A673 (cell line): ENCODE data around the gene SNX33. TPM values are rescaled to one million over a fixed set of nuclear protein-coding genes. Genes with fewer than 3 reads are reported as not detected.
"Not testable (repeated sequence)": the region's sequence is repeated elsewhere in the genome, so short reads cannot be mapped to it uniquely, and the experiment has no call there.

Experiments
- BruUV-seq: library from RNA; stranded (reverse); fragments of 400-500 nt; replicated peaks from 2 replicates; lab custom pipeline; 2021; lab: Mats Ljungman, UMichigan
- CTCF ChIA-PET: fragments of 300-600 bp; sonication (Branson Sonifier 250); formaldehyde crosslinking; loops from one replicate; lab custom pipeline; 2022; ENCODE audit warnings: antibody characterized with exemption; lab: Charles Lee
- POLR2A ChIA-PET: fragments of 300-600 bp; sonication (Branson Sonifier 250); formaldehyde crosslinking; loops from one replicate; lab custom pipeline; 2022; ENCODE audit warnings: antibody characterized with exemption; ENCODE audit not compliant: low non-redundant PET; lab: Charles Lee
- DNase-seq: peaks from one replicate; pipeline ENCODE4 v3.0.0-alpha.2; 2015; ENCODE audit warnings: low spot score
- H3K27ac ChIP-seq: fragments of 200-600 bp; sonication (generic); 2 replicates; pipeline ENCODE4 v1.5.1; 2016; ENCODE audit warnings: mixed run types, low read depth, mild to moderate bottlenecking, mixed read lengths, antibody characterized with exemption, low read length; ENCODE audit not compliant: poor library complexity, severe bottlenecking
- H3K27me3 ChIP-seq: fragments of 200-600 bp; sonication (generic); replicated peaks from 2 replicates; pipeline ENCODE4 v1.6.1; 2017; ENCODE audit warnings: mixed run types, low read depth, mild to moderate bottlenecking, mixed read lengths, antibody characterized with exemption, low read length; ENCODE audit not compliant: insufficient read depth, poor library complexity
- H3K36me3 ChIP-seq: fragments of 200-600 bp; sonication (generic); 2 replicates; pipeline ENCODE4 v1.6.1; 2016; ENCODE audit warnings: mixed run types, mild to moderate bottlenecking, mixed read lengths, antibody characterized with exemption, low read length; ENCODE audit not compliant: insufficient read depth, poor library complexity, severe bottlenecking
- H3K4me1 ChIP-seq: fragments of 200-600 bp; sonication (generic); 2 replicates; pipeline ENCODE4 v1.6.1; 2017; ENCODE audit warnings: mixed run types, mild to moderate bottlenecking, mixed read lengths, antibody characterized with exemption, low read length; ENCODE audit not compliant: insufficient read depth, poor library complexity, severe bottlenecking
- H3K4me3 ChIP-seq: fragments of 200-600 bp; sonication (generic); 2 replicates; pipeline ENCODE4 v1.5.1; 2016; ENCODE audit warnings: low read depth, mixed run types, mild to moderate bottlenecking, mixed read lengths, low read length; ENCODE audit not compliant: poor library complexity, severe bottlenecking
- H3K9me3 ChIP-seq: fragments of 200-600 bp; sonication (generic); 2 replicates; pipeline ENCODE4 v1.6.1; 2016; ENCODE audit warnings: mixed run types, low read depth, mild to moderate bottlenecking, mixed read lengths, antibody characterized with exemption, low read length; ENCODE audit not compliant: poor library complexity, severe bottlenecking
- EZH2 ChIP-seq: fragments of 200-600 bp; sonication (generic); IDR thresholded peaks from 2 replicates; pipeline ENCODE4 v1.6.1; 2017; ENCODE audit warnings: borderline replicate concordance, low read depth, mild to moderate bottlenecking, mixed read lengths, antibody characterized with exemption, low read length; ENCODE audit not compliant: poor library complexity, severe bottlenecking
- intact Hi-C: fragments of 100-400 bp; cut with micrococcal nuclease; formaldehyde crosslinking; loops from one replicate; pipeline ENCODE4 v1.10.0; 2022; ENCODE audit not compliant: unreplicated experiment
- total RNA-seq: library from RNA; stranded (reverse); gene quantifications from 2 replicates; pipeline ENCODE4 v1.2.3, GENCODE V29; 2021
- TF ChIP-seq, protein P1 (sequence below): fragments of 300-800, 200-600 bp; sonication (generic); conservative IDR thresholded peaks from 2 replicates; pipeline ENCODE4 v1.5.1; 2017; ENCODE audit warnings: low read depth, mild to moderate bottlenecking, antibody characterized with exemption, low read length, moderate library complexity, mixed read lengths

SNX33 gene
- total RNA-seq, 1 experiment from 2014 or later: 3.4 TPM

DNA sequence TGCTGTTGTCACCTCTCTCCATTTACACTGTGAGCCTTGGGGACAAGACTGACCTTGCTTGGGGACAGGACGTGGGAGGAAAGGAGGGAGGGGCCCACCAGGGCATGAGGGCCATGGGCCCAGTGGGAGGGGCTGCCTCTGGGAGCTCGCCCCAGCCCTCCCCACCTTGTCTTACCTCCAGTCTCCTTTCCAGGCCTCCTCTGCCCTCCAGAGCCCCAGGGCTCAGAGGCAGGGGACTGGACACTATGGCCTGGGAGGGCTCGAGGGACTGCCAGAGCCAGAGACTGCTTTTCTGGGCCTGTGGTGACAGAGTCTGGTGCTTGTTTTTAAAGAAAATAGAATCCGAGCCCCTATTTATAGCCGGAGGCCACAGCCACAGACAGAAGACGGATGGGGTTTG lies 54.7 kb downstream of the SNX33 start:
- no peaks in the 10 kb centered on the region for H3K36me3 ChIP-seq
- intact Hi-C loops: no loop called here
- TF ChIP-seq, protein P1, sequence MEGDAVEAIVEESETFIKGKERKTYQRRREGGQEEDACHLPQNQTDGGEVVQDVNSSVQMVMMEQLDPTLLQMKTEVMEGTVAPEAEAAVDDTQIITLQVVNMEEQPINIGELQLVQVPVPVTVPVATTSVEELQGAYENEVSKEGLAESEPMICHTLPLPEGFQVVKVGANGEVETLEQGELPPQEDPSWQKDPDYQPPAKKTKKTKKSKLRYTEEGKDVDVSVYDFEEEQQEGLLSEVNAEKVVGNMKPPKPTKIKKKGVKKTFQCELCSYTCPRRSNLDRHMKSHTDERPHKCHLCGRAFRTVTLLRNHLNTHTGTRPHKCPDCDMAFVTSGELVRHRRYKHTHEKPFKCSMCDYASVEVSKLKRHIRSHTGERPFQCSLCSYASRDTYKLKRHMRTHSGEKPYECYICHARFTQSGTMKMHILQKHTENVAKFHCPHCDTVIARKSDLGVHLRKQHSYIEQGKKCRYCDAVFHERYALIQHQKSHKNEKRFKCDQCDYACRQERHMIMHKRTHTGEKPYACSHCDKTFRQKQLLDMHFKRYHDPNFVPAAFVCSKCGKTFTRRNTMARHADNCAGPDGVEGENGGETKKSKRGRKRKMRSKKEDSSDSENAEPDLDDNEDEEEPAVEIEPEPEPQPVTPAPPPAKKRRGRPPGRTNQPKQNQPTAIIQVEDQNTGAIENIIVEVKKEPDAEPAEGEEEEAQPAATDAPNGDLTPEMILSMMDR: no peak
- TF ChIP-seq EZH2: no peak
- BruUV-seq: no TSS peak
- H3K27ac ChIP-seq: no peak overlapping the region
- DNase-seq: no peak
- POLR2A ChIA-PET: no interaction called here
- no peaks in the 10 kb centered on the region for H3K27me3 ChIP-seq
- no peak overlapping the region for H3K4me3 ChIP-seq
- H3K9me3 ChIP-seq: no peaks in the 10 kb centered on the region
- H3K4me1 ChIP-seq: no peaks in the 10 kb centered on the region
- CTCF ChIA-PET: no interaction called here

DNA sequence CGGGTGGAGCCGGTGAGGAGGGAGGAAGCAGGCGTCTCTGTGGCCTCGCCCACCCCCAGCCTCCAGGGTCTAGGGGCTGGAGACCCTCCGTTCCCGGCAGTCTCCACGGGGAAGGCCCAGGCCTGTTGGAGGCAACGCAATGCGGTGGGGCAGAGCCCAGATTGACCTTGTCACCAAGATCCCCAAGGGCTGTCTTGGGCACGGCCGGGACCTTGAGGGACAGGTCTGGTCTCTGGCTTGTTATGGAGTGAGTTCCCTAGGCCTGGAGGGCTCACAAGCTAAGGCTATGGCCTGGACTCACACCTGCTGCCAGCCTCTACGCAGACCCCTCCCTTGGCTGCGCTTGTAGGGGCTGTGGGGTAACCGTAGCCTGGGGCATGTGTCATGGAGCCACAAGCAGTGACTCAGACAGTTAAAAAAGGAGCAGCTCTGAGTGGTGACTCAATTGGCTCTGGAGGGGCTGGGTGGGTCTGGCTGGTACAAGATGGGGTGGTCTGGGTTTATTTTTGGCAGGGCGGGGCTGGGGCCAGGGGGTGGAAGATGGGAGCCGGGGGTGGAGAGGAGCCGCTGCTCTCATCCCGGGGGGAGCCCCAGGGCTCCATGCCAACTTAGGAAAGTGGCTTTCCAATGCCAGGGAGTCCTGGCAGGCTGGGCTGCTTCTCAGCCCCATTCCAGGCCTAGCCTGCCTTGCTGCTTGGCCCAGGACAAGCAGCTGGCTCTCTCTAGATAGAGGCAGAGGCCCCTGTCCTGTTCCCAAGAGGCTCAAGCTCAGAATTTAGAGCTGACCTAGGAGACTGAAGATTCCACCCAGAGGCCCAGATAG lies 55.9 kb downstream of the SNX33 start:
- H3K4me1 ChIP-seq: not testable (repeated sequence)

DNA sequence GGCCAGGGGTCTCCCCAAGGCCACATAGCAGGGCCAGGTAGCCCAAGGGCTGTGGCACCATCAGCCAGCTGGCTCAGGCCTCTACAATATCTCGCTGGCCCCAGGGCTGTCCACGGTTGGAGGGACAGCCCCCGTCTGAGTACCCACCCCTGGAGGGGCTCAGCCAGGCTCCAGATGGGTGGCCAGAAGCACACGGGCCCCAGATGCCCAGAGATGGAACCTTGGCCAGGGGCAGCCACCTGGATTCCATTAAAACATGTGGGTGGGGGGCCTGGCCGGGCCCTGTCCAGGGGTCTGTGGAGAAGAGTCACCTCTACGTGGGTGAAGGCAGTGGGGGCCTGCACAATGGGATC lies 56.5 kb downstream of the SNX33 start:
- H3K27ac ChIP-seq: no peak overlapping the region
- intact Hi-C loops: no loop called here
- TF ChIP-seq, protein P1: no peak
- TF ChIP-seq EZH2: no peak
- CTCF ChIA-PET: no interaction called here
- no peaks in the 10 kb centered on the region for H3K36me3 ChIP-seq
- no peaks in the 10 kb centered on the region for H3K4me1 ChIP-seq
- no TSS peak for BruUV-seq
- no peaks in the 10 kb centered on the region for H3K9me3 ChIP-seq
- H3K4me3 ChIP-seq: no peak overlapping the region
- DNase-seq: no peak
- no peaks in the 10 kb centered on the region for H3K27me3 ChIP-seq
- POLR2A ChIA-PET: no interaction called here

More for the DNA sequence above, 55.9 kb downstream of the SNX33 start:
- BruUV-seq, DNase-seq, CTCF ChIA-PET, POLR2A ChIA-PET, H3K27ac ChIP-seq, intact Hi-C loops, H3K36me3 ChIP-seq, H3K27me3 ChIP-seq, H3K9me3 ChIP-seq, H3K4me3 ChIP-seq: not testable (repeated sequence)

DNA sequence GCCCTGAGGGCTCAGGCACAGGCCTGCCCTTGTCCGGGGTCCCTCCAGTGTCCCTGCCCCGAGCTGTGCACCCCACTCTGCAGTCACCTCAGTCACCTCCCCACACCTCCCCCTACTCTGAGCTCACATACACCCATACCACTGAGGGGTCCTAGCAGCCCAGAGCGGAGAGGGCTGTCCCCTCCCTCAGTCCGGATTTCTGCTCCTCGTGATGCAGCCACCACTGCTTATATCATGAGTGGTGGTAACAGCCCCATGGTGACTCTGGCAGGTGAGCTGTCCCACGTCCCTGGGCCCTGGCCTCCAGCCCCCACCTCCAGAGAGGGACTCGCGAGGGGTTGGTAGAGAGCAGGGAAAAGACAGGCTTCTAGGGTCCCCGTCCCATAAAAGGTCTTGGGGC lies 56.9 kb downstream of the SNX33 start:
- TF ChIP-seq, protein P1: no peak
- TF ChIP-seq EZH2: no peak
- Histone ChIP-seq H3K36me3 (no peaks in the 10 kb centered on the region), H3K4me3 (no peak overlapping the region), H3K27me3 (no peaks in the 10 kb centered on the region), H3K27ac (no peak overlapping the region), H3K4me1 (no peaks in the 10 kb centered on the region), H3K9me3 (no peaks in the 10 kb centered on the region)
- CTCF ChIA-PET: no interaction called here
- POLR2A ChIA-PET: no interaction called here
- intact Hi-C loops: no loop called here
- BruUV-seq: no TSS peak
- DNase-seq: no peak

DNA sequence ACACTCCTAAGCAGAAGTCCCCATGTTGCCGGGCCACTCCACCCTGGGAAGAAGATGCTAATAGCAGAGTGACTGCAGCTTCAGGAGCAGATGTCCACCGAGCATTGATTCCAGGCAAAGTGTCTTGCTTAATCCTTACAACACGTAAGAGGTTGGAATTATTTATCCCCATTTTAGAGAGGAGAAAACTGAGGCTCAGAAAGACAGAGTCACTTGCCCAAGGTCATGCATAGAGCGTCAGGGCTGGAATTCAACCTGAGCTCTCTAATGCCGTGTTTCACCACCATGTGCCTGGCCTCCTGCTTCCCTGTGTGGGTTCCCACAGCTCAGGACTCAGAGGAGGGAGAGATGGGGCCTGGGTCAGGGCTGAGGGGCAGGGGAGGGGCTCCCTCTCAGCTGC lies 57.7 kb downstream of the SNX33 start:
- CTCF ChIA-PET: not testable (repeated sequence)

More for the DNA sequence above, 57.7 kb downstream of the SNX33 start:
- POLR2A ChIA-PET, H3K4me3 ChIP-seq, H3K27ac ChIP-seq, DNase-seq, H3K36me3 ChIP-seq, H3K4me1 ChIP-seq, H3K9me3 ChIP-seq, BruUV-seq, H3K27me3 ChIP-seq, intact Hi-C loops: not testable (repeated sequence)
